K562 (cell line): ENCODE measurements around the gene LRRC37B. TPM values are rescaled to one million over a fixed set of nuclear protein-coding genes. Genes with fewer than 3 reads are reported as not detected.
"Not testable (repeated sequence)": the region's sequence is repeated elsewhere in the genome, so short reads cannot be mapped to it uniquely, and the experiment has no call there.

ENCODE experiments used
- ATAC-seq: fragments of 200-7000 bp; cut with Tn5 transposase; 3 replicates; pipeline ENCODE4 v1.9.1; 2020; ENCODE audit warnings: moderate library complexity
- BruUV-seq: library from RNA; stranded (reverse); fragments of 400-500 nt; replicated peaks from 2 replicates; lab custom pipeline; 2021; lab: Mats Ljungman, UMichigan
- CTCF ChIA-PET: fragments of 300-600 bp; formaldehyde crosslinking; extraction: SDS; loops from one replicate; lab custom pipeline; 2021; ENCODE audit warnings: low intra/inter-chr PET ratio; lab: Yijun Ruan, JAX
- POLR2A ChIA-PET: fragments of 300-600, 350-650 bp; sonication (Branson Sonifier 250); formaldehyde crosslinking; extraction: SDS; loops from one replicate; lab custom pipeline; 2021; ENCODE audit warnings: antibody characterized with exemption, inconsistent platforms; lab: Yijun Ruan, JAX
- DNase-seq, 4 experiments: peaks; one replicate each; pipeline versions ENCODE4 v3.0.0 to v3.0.0-alpha.2; 2011 to 2018; ENCODE audit warnings: low spot score in 3 of 4, mixed read lengths in 3 of 4; ENCODE audit errors: extremely low read depth in 1 of 4
- FAIRE-seq: peaks from 2 replicates; lab custom pipeline; 2011; peaks lifted over from hg19 to GRCh38; lab: Jason Lieb, UNC
- H2AFZ ChIP-seq: 2 replicates; pipeline ENCODE4 v1.6.0; 2011; ENCODE audit warnings: low read depth, low read length, control low read depth, inconsistent platforms
- H3K27ac ChIP-seq: fragments of 200-600 bp; 3 replicates; pipeline ENCODE4 v1.8.0; 2011; ENCODE audit warnings: low read depth, mild to moderate bottlenecking, control low read depth, inconsistent platforms, low read length, moderate library complexity, mixed read lengths; ENCODE audit errors: extremely low read depth
- H3K27me3 ChIP-seq, 2 experiments: fragments of 300-600 bp in 1 of 2; 2 replicates in 1 of 2; 3 replicates in 1 of 2; pipeline versions ENCODE4 v1.6.0 to v1.8.0; 2011; ENCODE audit warnings: inconsistent platforms in 2 of 2, low read length in 2 of 2, mild to moderate bottlenecking in 1 of 2, mixed read lengths in 1 of 2, moderate library complexity in 1 of 2; ENCODE audit not compliant: control insufficient read depth in 2 of 2, insufficient read depth in 2 of 2
- H3K36me3 ChIP-seq: fragments of 300-600 bp; 3 replicates; pipeline ENCODE4 v1.8.0; 2011; ENCODE audit warnings: mild to moderate bottlenecking, low read length, inconsistent platforms; ENCODE audit not compliant: control insufficient read depth, insufficient read depth
- H3K4me1 ChIP-seq, 2 experiments: fragments of 200-600 bp in 1 of 2; replicated peaks in 1 of 2; 2 replicates in 1 of 2; 3 replicates in 1 of 2; pipeline versions ENCODE4 v1.5.1 to v1.8.0; 2011; ENCODE audit warnings: inconsistent platforms in 2 of 2, low read length in 2 of 2, mild to moderate bottlenecking in 1 of 2, mixed read lengths in 1 of 2, moderate library complexity in 1 of 2; ENCODE audit not compliant: control insufficient read depth in 2 of 2, insufficient read depth in 2 of 2
- H3K4me2 ChIP-seq: 2 replicates; pipeline ENCODE4 v1.6.1; 2011; ENCODE audit warnings: low read length, control low read depth, inconsistent platforms, mixed read lengths; ENCODE audit not compliant: insufficient read depth
- H3K4me3 ChIP-seq: fragments of 200-600 bp; sonication (generic), shearing (Covaris generic); 2 replicates; pipeline ENCODE4 v1.5.1; 2016; ENCODE audit warnings: control low read depth, inconsistent platforms
- H3K79me2 ChIP-seq: fragments of 200-600 bp; 3 replicates; pipeline ENCODE4 v1.8.0; 2011; ENCODE audit warnings: low read length, inconsistent platforms; ENCODE audit not compliant: control insufficient read depth, insufficient read depth
- H3K9ac ChIP-seq, 2 experiments: 2 replicates each; pipeline versions ENCODE4 v1.6.0 to v1.6.1; 2011; ENCODE audit warnings: low read depth in 2 of 2, low read length in 2 of 2, control low read depth in 1 of 2, inconsistent platforms in 1 of 2, mild to moderate bottlenecking in 1 of 2, mixed read lengths in 1 of 2; ENCODE audit not compliant: insufficient read depth in 1 of 2
- H3K9me1 ChIP-seq: one replicate; pipeline ENCODE4 v1.6.0; 2011; ENCODE audit warnings: inconsistent platforms, mild to moderate bottlenecking, low read length, moderate library complexity; ENCODE audit not compliant: control insufficient read depth, insufficient read depth
- H3K9me3 ChIP-seq: replicated peaks from 2 replicates; pipeline ENCODE4 v1.5.1; 2011; ENCODE audit warnings: low read depth, low read length, inconsistent platforms; ENCODE audit not compliant: control insufficient read depth, insufficient read depth
- H4K20me1 ChIP-seq: replicated peaks from 2 replicates; pipeline ENCODE4 v1.6.1; 2011; ENCODE audit warnings: low read length, inconsistent platforms, mixed read lengths; ENCODE audit not compliant: control insufficient read depth, insufficient read depth
- BCOR ChIP-seq: fragments of 450-650 bp; IDR thresholded peaks from 2 replicates; pipeline ENCODE4 v1.6.1; 2016
- GABPB1 ChIP-seq: sonication (generic); formaldehyde crosslinking; IDR thresholded peaks from 2 replicates; pipeline ENCODE4 v1.8.0; 2022; ENCODE audit warnings: mild to moderate bottlenecking, missing genetic modification reagents
- GATAD2A ChIP-seq: fragments of 450-650 bp; IDR thresholded peaks from 2 replicates; pipeline ENCODE4 v1.6.1; 2017
- HMG20A ChIP-seq: fragments of 450-650 bp; formaldehyde crosslinking; conservative IDR thresholded peaks from 2 replicates; pipeline ENCODE4 v1.4.0; 2020; ENCODE audit warnings: mild to moderate bottlenecking, mixed read lengths
- MBD2 ChIP-seq: sonication (generic); IDR thresholded peaks from 2 replicates; pipeline ENCODE4 v1.6.1; 2016; ENCODE audit warnings: low read depth, borderline replicate concordance
- MIER1 ChIP-seq: fragments of 450-650 bp; IDR thresholded peaks from 2 replicates; pipeline ENCODE4 v1.6.1; 2016; ENCODE audit warnings: antibody characterized with exemption, mild to moderate bottlenecking, low read depth
- NCOR1 ChIP-seq: fragments of 450-650 bp; IDR thresholded peaks from 2 replicates; pipeline ENCODE4 v1.6.1; 2016; ENCODE audit warnings: mild to moderate bottlenecking, moderate library complexity
- NKRF ChIP-seq: fragments of 450-650 bp; IDR thresholded peaks from 2 replicates; pipeline ENCODE4 v1.6.1; 2016; ENCODE audit warnings: borderline replicate concordance
- WGBS: fragments of 100-300 bp; shearing (Covaris generic); methylation state at CpG from one replicate; pipeline ENCODE4 v1.1.6; 2016; ENCODE audit warnings: low coverage, mixed read lengths; ENCODE audit not compliant: insufficient coverage; ENCODE audit errors: missing lambda C conversion rate; 5-methylcytosine and 5-hydroxymethylcytosine counted together
- in situ Hi-C: fragments of 300-500 bp; cut with MboI; formaldehyde crosslinking; loops from 4 replicates; pipeline ENCODE4 v1.15.0; 2018; ENCODE audit warnings: inconsistent platforms, mixed read lengths
- intact Hi-C: fragments of 100-400 bp; cut with micrococcal nuclease; formaldehyde crosslinking; loops from 2 replicates; pipeline ENCODE4 v1.14.2; 2022
- polyA plus RNA-seq, 8 experiments: library from polyadenylated mRNA; depleted of rRNA in 4 of 8; stranded (reverse) in 5 of 8; unstranded in 3 of 8; fragments of >200 nt; fragmentation: Nextera tagmentation in 2 of 8; fragmentation: Illumina TruSeq in 1 of 8; extraction: Ambion mirVana in 2 of 8; extraction: Trizol in 1 of 8; gene quantifications; 2 replicates each; pipeline versions ENCODE4 v1.2.1 to v1.2.3, GENCODE V29; 2011 to 2014; ENCODE audit warnings: inconsistent platforms in 1 of 8, missing spikeins in 1 of 8
- total RNA-seq, 7 experiments: library from RNA; depleted of rRNA in 6 of 7; stranded (reverse); fragments of >200 nt in 6 of 7; fragmentation: Illumina TruSeq in 2 of 7; extraction: Trizol in 2 of 7; gene quantifications; 2 replicates each; pipeline versions ENCODE4 v1.2.1 to v1.2.3, GENCODE V29; 2011 to 2021; ENCODE audit warnings: low replicate concordance in 1 of 7
- TF ChIP-seq, protein P1 (sequence below): fragments of 450-650 bp; IDR thresholded peaks from 2 replicates; pipeline ENCODE4 v1.6.1; 2018; ENCODE audit warnings: mild to moderate bottlenecking, low read depth; ENCODE audit not compliant: partially characterized antibody

Gene LRRC37B
- total and polyA plus RNA-seq, 9 of the 15 experiments (the other 6 are each of a cell fraction or from before 2014, with no cell fraction given) = 2.7 to 19.8 (median 12.4) TPM

DNA sequence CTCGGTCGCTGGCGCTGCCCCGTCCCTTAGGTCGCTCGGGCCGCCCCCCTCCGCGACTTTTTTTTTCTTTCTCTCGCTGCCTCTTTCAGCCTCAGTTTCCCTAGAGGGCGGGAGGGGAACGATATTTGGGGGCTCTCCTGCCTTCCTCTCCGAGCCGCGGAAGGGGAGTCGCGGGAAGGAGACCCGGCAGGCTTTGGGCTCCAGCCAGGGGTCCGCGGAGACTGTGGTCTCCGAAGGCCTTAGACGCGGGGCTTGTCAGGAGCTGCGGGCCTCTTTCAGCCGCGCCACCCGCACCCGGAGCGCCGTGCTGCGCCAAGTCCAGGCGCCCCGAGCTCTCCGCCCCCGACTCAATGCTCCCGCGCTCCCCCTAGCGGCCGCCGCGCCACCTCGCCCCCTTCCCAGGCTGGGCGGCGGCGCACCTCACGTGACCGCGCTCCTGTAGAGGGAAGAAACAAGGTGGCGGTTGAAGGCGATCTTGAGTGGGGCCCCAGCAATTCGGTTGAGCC lies at the start of gene LRRC37B (continued):
- TF ChIP-seq NKRF (no peak), HMG20A (CRISPR knock-in tag) (no peak), GABPB1 (CRISPR knock-in tag) (peak; percentile 36; the same call in 1 of the 2 replicates), GATAD2A (0 out of 2 replicates have a peak, but pooled peaks have one; percentile 32), BCOR (peak; percentile 86), MBD2 (peak; percentile 23; the same call in 1 of the 2 replicates), MIER1 (no peak), NCOR1 (0 out of 2 replicates have a peak, but pooled peaks have one; percentile 21)
- TF ChIP-seq, protein P1, sequence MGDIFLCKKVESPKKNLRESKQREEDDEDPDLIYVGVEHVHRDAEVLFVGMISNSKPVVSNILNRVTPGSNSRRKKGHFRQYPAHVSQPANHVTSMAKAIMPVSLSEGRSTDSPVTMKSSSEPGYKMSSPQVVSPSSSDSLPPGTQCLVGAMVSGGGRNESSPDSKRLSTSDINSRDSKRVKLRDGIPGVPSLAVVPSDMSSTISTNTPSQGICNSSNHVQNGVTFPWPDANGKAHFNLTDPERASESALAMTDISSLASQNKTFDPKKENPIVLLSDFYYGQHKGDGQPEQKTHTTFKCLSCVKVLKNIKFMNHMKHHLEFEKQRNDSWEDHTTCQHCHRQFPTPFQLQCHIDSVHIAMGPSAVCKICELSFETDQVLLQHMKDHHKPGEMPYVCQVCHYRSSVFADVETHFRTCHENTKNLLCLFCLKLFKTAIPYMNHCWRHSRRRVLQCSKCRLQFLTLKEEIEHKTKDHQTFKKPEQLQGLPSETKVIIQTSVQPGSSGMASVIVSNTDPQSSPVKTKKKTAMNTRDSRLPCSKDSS = no peak

GRCh38 chr17:31964131-31964530 lies 43.1 kb upstream of the LRRC37B start:
- POLR2A ChIA-PET, CTCF ChIA-PET, H4K20me1 ChIP-seq, intact Hi-C loops, H3K27me3 ChIP-seq, ATAC-seq, BruUV-seq, H3K4me1 ChIP-seq, in situ Hi-C loops, H3K9ac ChIP-seq, H3K27ac ChIP-seq, FAIRE-seq, H3K9me1 ChIP-seq, H3K79me2 ChIP-seq, H3K4me2 ChIP-seq, H2AFZ ChIP-seq, H3K4me3 ChIP-seq, DNase-seq, H3K9me3 ChIP-seq: not testable (repeated sequence)
- H3K36me3 ChIP-seq = peaks cover 78% of the 10 kb centered on the region; the same call in 2 of the 3 replicates
- 92% methylated on average over 5 of the region's 8 CpGs for WGBS
